T-helper 2 cell (primary cell): Measurements from ENCODE around the gene PTPRK.

Experiments used
- DNase-seq, 5 experiments: peaks; one replicate each; pipeline versions ENCODE4 v3.0.0 to v3.0.0-alpha.2; 2012 to 2022

The PTPRK gene

DNA sequence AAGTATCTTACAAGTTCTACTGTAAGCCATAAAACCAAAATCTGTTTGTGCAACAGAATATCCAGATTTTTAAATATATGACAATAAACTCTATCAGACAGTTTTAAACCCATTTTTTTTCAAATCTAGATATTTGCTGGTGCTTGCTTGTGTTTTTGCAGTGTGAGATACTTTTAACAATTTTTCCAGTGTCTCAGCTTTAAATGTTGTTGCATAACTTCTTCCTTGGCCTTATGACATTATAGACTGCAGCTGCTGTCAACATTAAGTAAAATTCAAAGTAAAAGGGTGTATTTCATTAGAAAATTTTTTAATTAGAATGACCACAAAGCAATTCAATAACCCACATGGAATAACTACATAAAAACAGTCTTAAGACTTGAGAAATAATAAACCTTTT is 139.5 kb downstream of the PTPRK start:
- no peak for DNase-seq

DNA sequence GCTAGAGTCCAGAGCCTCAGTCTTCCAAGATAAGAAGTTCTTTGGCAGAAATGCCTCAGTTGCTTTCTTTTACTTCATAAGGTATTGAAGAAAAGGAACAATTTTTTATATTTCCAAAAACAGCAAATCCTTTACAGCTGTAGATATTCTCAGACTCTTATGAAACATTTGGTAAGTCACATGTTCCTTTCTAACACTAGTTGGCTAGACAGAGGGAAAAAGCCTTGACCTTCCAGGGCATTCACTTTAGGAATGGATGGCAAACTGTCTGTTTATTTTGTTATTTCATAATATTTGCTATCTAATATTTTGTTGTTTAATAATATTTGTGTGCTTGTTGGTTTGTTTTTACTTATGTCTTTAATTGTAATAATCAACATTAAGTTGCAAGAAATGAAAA is 140.8 kb downstream of the PTPRK start:
- DNase-seq: no peak

DNA sequence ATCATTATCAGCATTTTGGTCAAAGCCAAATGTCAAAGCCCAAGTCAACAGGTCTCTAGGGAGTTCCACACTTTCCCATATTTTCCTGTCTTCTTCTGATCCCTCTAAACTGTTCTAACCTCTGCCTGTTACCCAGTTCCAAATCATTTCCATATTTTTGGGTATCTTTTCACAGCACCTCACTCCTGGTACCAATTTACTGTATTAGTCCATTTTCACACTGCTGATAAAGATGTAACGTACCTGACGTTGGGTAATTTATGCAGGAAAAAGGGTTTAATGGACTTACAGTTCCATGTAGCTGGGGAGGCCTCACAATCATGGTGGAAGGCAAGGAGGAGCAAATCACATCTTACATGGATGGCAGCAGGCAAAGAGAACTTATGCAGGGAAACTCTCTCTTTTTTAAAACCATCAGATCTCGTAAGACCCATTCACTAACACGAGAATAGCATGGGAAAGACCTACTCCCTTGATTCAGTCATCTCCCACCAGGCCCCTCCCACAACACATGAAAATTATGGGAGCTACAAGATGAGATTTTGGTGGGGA is 143.4 kb downstream of the PTPRK start:
- no peak for DNase-seq

DNA sequence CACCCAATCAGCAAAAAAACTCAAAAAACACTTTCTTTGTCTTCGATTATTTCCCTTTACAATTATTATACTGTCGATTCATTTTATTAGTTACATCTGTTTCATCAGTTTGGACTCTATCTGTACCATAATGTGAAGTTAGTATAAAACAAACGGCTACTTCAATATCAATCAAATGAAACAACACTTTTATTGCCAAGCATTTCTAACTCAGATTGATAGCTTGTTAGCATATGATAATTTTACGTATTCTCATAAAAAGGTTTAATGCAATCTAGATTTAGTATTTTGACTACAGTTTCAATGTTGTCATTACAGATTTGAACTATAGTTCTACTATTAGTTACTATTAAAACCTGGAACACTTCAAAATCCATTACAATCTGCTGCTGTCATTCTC is 149.3 kb downstream of the PTPRK start:
- no peak for DNase-seq

DNA sequence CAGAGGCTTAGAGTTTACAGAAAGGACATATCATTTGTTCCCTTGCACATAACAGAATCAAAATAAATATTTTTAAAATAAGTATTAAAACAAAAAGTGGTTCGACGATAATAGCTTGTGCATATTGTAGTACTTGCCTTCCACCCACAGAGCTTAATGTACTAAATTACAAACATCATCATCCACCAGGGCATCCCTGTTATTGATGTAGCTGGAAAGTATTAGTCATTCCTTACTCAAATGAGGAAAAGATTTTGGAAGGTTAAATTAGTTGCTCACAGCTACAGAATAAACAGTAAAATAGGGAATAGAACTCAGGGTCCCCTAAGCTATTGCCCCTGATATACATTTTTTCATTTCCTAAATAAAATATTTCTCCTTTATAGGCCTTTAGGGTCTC is 150.3 kb downstream of the PTPRK start:
- DNase-seq: no peak

DNA sequence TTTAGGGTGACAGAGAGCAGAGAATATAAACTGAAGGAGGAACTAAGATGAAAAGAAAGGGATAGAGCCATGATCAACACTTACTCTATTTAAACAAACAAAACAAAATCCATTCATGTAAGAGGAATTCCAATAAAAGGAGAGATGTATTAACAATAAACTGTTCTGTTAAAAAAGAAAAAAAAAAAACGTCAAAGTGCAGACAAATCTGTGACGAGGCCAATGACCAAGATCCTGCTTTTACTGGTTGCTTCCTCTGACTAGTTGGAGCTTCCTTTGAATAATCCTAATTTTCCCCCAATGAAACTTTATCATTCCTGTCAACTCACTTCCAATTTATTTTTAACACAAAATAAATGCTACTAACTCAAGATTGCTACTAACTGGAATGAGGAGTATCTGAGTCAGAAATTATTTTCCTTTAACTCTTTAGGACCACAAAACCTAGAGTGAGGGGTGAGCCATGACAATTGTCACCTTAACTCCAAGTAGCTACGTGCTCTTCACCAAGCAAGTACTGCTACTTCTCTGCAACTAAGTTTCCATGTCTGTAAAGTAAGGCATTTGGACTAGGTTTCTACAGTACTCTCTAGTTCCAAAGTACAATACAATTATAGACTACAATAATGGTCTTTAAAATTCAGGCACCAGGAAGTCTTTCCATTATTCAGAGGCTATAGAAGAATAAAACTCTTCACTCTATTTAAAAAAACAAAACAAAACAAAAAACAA is 152.0 kb downstream of the PTPRK start:
- DNase-seq: no peak

DNA sequence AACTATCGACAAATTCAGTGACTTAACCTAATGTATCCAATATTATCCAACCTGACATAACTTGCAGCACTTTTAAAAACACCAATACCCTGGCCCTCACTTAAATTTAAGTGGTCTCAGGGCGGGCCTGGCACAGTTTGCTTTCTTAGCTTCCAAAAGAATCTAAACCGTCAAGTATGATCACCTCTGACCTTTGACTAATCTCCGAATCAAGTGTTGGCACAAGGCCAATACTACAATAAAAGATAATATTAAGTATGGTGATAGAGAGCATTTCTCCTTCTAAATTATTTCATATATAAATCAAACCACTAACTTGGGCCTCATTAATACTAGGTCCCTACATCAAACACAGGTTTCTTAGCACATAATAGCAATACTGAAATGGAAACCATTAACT is 153.0 kb downstream of the PTPRK start:
- no peak for DNase-seq

DNA sequence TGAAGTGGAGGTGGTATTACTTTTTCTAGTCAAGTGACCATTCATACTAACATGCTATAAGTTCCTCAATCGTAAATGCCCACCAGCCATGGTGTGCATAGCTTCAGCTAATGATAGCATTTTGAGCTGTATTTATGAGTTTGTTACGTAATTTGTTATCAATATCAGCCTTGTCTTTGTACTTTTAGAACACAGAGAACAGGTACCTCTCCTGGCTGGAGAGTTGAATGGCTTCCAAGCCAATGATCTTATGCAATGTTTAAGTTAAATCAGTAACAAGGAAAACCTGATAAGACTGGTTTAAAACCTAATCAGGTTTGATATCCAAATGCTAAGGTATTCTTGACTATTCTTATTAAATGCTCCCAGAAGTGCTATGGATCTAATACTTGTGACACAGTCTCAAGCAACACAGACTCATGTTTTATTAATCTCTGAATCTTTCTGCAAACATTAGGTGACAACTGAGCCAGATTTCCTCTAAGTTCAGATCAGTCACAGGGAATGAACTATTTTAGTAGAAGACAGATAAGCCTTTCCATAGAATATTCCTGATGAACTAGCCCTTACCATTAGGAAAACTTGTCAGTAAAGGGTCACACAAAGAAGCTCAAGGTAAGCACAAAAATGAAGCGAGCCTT is 154.8 kb downstream of the PTPRK start:
- no peak for DNase-seq

DNA sequence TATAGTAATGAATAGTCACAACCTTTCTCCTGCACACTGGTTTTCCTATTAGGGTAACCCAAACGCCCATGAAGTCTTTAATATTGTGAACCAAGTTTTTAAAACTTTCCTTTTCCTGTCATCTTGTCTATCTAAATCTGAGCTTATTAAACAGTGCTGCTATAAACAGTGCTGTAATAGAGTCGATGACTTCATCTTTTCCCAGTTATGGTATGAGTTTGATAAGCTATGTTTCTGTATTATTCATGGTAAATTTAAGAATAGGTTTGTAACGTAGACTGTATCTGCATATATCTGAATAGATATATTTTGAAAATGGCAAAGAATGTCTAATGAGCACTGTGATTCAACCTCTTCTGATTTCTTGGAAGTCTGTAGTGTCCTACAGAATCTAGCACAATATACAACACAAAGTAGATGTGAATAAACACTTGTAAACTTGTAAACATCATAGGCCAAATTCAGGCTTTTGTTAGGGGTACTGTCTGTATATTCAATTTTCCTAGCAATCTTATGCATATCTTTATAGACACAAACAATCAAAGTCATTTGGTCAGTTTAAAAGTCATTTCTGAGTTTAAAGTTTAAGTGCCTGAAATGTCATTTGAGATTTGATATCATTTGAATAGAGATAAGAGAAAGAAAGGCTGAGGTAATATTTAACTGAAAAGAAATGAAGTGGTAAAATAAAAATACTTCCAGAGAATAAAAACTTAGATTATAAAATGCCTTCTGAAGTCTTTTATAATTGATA is 155.5 kb downstream of the PTPRK start:
- DNase-seq: no peak

DNA sequence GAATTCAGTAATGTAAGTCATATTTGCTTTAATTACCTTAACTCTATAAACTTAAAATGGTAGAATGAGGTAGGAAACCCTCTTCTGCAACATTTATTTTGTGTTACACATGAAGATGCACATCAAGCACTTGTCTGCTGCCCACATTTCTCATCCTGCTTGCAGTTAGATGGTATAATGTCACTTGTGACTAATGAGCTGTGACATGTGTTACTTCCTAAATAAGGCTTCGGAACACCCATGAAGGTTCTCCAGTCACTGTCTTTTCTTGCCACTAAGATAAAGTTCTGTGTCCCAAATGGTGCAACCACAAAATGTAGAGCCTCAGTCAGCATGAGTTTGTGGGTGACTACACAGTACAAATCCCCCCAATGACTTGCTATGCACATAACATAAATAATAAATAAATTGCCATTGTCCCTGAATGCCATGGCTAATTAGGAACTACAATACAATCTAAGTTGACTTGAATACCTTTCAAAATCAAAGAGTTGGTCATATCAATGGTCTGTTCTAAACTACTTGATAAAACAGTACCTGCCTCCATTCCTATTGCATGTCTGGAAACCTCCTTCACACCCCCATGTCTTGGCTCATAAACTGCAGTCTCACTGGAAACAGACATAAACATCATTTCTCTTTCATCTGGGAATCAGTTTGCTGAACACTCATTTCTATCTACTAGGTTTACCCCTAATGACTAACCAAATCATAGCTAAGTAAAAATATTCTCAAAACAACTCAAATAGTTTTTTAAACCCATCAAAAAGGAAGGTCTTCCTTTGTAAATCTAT is 157.2 kb downstream of the PTPRK start:
- no peak for DNase-seq

DNA sequence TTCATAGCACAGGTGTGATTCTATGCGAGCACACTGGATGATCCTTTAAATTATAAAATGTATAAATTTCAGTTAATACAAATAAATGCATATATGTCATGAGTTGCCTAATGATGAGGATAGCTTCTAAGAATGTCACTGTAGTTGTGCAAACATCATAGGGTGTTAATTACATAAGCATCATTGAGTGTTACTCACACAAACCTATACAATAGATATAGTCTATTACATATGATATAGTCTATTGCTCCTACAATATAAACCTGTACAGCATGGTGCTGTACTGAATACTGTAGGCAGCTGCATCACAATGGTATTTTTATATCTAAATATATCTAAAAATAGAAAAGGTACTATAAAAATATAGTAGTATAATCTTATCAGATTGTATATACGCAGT is 159.0 kb downstream of the PTPRK start:
- DNase-seq: no peak

DNA sequence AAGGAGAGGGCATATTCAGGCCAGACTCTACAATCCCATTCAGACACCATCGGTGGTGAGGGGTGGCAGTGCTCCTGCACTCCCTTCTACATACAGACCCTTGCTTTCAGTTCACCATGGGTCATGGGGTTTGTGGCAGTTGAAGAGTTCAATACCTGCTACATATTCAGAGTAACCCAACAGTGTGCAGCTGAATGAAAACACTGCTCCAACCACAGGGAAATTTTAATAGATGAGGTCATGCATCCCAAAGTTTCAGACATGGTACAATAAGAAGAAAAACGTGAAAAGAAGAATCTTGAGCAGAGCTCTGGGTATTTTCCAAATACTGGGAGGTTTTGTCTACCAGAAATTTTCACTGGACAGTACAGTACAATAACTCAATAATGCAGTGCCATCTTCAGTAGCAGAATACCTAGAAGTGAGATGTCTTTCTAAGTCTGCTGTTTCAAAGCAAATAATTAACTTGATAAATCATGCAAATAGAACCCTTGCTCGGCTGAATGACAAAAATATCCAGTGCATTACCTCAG is 162.1 kb downstream of the PTPRK start:
- DNase-seq: no peak

DNA sequence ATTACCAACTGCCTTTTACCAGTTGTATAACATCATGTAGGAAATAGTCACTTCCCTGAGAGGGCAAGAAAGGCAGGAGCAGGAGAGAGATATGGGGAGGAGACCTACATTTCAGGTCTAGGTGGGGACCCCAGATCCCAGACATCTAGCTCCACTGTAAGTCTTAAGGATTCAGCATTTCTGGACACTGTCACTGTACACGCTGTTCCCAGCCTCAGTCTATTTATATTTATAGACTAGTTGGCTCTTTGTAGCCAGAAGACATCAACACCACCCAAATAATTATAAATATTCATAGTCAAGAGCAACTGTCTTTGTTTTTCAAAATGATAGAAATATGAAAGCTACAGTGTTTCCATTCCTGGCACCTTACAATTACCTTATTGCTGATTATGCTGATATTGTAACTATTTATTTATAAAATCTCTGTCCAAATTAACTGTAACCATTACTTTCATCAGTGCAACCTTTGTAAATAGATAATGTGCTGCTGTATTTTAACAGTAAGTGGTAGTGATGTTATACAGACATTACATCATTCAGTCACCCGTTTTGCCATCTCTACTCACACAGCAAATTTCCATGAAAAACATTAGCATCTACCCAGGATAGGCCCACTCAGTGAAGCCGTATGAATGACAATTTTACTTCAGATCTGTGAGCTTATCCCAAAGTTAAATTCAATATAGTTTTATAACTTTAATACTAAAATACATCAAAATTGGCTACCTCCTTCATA is 162.8 kb downstream of the PTPRK start:
- DNase-seq: no peak

DNA sequence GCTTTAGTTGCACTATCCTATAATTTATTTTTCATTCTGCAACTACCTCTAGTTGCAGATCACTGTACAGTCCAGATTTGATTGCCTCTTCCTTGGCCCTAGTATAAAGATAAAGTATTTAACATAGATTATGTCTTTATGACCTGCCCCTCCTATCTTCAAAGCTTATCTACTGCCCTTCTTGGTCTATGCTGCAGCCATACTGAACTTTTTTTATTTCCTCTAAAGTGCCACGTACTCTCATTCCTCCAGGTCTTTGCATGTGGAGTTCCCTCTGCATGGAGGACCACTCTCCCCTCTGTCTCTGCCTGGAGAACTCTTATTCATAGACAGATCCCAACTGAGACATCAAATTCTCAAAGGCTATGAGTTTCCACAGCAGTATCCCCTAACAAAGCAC is 168.0 kb downstream of the PTPRK start:
- DNase-seq: no peak

DNA sequence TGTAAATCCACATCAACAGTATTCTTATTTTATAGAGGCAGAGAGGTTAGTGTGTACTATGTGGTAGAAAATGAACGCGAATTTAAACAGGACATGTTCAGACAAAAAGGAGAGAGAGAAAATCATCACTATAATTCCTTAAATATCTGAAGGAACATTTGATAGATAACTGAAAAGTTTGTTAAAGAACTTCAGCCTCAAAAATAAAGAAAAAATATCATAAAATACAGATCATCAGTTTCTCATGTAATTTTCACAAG is 169.2 kb downstream of the PTPRK start:
- no peak for DNase-seq

DNA sequence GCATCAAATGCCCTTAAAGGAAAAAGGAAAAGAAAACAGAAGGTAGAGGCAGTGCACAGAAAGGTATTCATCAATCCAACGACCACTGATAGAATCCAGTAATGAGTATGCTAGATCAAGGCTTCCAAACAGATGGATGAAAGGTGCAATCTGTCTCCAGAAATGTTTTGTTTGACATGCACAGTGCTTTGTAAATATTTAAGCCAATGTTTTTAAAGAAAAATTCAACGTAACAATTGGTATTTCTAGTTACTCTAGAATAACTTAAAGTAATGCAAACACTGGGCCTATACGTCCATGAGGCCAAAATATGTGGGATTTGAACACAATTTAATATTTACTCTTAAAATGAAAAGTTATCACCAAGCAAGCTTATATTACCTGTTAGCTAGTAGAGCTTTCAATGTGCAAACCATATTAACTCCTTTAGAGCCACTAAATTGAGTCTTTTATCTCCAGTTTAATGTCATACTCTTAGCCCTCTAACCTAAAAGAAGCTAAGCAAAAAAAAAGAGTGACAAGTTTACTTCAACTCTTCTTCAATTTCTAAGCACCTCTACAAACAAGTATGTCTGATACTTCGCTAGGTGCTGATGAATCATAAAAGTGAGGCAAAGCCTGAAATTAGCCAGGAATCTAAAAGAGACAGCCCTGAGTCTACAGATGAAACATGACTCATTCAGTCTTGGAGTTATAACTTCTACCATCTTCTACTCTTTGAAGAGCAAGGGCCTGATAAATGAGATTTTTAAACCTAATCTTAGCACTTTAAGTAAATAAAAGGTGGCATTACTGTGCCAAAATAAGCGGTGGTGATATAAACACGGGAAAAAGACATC is 169.8 kb downstream of the PTPRK start:
- DNase-seq: no peak

DNA sequence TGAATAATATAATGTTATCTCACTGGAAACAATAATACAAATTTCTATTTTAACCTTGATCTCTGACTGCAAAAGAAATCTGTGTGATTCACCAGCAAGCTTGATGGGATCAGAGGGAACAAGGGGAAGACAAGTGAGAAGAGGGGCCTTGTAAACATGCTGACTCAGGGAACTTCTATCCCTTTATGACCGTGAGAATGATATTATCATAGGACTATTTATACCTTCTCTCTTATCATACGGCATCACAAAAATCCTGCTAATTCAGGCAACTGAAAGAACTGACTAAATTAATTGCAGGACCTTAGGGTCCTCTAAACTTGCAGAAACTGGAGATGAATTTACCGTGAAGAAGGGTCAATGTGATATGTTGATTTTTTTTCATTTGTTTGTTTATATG is 173.3 kb downstream of the PTPRK start:
- no peak for DNase-seq

DNA sequence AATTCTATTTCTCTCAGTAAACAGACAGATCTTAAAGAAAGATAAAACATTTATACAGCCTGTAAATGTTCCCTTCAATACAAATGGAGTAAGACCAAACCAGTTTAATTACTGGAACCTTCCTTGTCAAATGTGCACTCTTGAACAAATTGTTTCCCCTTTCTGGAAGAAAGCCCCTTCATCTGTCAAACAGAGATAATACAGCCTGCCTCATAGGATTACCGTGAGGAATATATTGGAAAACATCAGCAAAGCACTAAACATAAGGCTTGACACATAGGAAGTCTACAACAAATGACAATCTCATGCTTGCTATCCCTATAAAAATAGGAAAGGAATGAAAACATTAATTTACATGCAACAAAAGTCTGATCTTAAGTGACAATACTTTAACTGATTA is 173.8 kb downstream of the PTPRK start:
- no peak for DNase-seq

DNA sequence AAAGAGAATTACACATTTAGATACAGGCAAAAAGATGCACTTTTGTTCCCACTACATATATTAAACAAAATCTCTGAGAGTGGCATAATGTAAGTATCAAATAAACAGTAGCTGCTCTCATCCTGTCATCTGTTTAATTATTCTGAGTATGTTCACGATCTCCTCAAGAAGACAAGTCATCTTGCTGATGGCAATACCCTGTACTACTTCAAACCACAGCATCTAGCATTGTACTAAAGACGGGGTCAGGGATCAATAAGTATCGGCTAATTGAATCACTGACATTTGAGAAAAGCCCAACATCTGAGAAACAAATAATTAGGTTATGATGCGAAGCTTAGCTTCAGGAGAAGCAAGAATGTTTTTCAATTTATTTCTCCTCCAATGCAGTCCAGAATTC is 175.1 kb downstream of the PTPRK start:
- no peak for DNase-seq

DNA sequence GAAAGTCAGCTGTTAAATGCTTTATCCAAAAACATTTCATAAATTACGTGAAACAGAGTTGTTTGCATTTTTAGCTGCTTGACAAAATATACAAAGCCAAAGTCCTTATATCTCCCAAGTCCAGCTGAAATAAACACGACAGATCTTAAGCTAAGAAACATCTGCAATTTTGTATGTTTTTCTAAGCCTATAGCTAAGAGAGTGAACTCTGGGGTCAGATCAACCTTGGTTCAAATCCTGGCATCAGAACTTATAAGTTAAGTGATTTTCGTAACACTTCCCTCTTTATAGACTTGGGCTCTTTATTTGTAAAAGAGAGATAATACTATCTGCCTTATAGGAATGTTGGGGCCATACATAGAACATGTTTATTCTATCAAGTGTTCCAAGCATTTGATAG is 176.7 kb downstream of the PTPRK start:
- DNase-seq: no peak
